ENCODE results near the gene KCNC1. TPM values are rescaled to one million over a fixed set of nuclear protein-coding genes. Genes with fewer than 3 reads are reported as not detected.

KCNC1 gene
- total RNA-seq, 1 experiment from 2014 or later: 0.04 TPM

DNA sequence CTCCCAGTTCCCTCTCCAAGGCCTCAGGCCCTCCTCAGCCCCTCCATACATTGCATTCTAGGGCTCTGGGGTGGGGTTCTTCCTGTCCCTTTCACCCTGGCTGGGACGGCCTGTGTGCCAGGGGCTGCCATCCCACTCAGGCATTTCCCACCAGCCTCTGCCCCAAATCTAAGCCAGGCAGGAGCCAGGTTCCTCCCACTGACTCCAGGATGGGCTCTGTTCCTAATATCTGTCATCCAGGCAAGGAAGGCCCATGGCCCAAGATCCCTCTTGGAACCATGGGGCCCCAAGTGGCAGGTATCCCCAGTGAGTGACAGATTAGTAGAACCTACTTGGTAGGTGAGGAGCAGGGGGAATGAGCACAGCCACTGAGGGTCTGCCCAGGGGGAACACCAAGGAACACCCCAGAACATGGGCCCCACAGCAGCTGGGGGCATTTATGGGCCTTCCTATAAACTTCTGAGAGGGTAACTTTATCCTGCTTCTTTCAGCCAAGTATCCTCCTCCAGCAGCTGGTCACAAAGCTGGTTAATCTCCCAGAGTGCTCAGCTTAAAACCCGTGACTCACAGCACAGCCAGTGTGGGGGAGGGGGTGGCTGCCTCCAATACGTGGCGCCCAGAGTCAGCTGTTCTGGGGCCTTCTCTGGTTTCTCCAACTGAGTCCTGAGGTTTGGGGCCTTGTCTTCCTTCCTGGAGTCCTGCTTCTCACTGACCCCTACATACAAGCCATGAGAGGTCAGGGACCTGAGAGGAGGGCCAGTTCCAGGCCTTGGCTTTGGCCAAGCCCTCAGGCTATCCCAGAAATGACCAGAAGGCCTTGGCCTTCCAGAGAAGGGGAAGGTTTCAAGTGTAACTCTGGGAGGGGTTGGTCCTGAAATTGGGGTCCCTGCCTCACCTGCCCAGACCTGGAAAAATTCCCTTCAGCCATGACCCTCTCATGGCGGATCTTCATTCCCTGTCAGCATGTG is 35.1 kb upstream of the KCNC1 start:
- Histone ChIP-seq H3K23me2 (ENCODE audit: insufficient read length, low read depth, low read length, poor library complexity, severe bottlenecking) (peaks cover 4% of the 10 kb centered on the region), H2BK15ac (ENCODE audit: low read depth, low read length) (no peak overlapping the region), H3K23ac (ENCODE audit: insufficient read length, low read depth, low read length) (no peak overlapping the region), H3K56ac (ENCODE audit: insufficient read length, low read depth, low read length) (no peak overlapping the region), H4K20me1 (ENCODE audit: control insufficient read depth, insufficient read depth, insufficient read length) (no peaks in the 10 kb centered on the region), H4K5ac (ENCODE audit: insufficient read length, low read depth, low read length) (no peak overlapping the region), H3K27me3 (ENCODE audit: insufficient read depth, low read length) (peaks cover 18% of the 10 kb centered on the region), H2AFZ (ENCODE audit: low read length) (no peak overlapping the region), H3K79me2 (ENCODE audit: insufficient read depth, low read length) (0 out of 2 replicates have a peak, but pooled peaks cover 1% of the 10 kb centered on the region), H3T11ph (ENCODE audit: low read length) (no peak overlapping the region), H4K91ac (ENCODE audit: insufficient read length, low read depth, low read length) (no peak overlapping the region), H3K4ac (ENCODE audit: low read depth, low read length) (no peak overlapping the region), H3K79me1 (ENCODE audit: insufficient read depth, low read depth, low read length, poor library complexity, severe bottlenecking) (no peaks in the 10 kb centered on the region), H3K4me2 (ENCODE audit: insufficient read depth, insufficient read length, low read length) (no peak overlapping the region), H2BK120ac (ENCODE audit: low read depth, low read length, poor library complexity, severe bottlenecking) (no peak overlapping the region), H2BK5ac (ENCODE audit: insufficient read length, low read length) (no peak overlapping the region), H2BK12ac (ENCODE audit: insufficient read length, low read depth, low read length) (no peak overlapping the region), H2AK5ac (ENCODE audit: insufficient read length, low read length) (no peak overlapping the region), H3K9ac (ENCODE audit: extremely low read depth, insufficient read length, low read length) (no peak overlapping the region), H2BK20ac (ENCODE audit: low read depth, low read length, poor library complexity, severe bottlenecking) (no peak overlapping the region), H3K4me1 (ENCODE audit: insufficient read depth, low read length) (no peaks in the 10 kb centered on the region), H3K9me3 (ENCODE audit: control insufficient read depth, low read depth, low read length) (no peaks in the 10 kb centered on the region), H3K14ac (ENCODE audit: insufficient read depth, low read length) (no peak overlapping the region), H3K18ac (ENCODE audit: insufficient read length, low read depth, low read length) (no peak overlapping the region), H4K8ac (replicated peaks; ENCODE audit: insufficient read length, low read depth, low read length) (no peak overlapping the region), H3K27ac (ENCODE audit: insufficient read length, low read depth, low read length) (no peak overlapping the region)
- Mint-ChIP-seq H3K4me1 (peaks cover 0 to 14% of the 10 kb centered on the region in 2 experiments; a peak in 3 of 4 replicates), H3K4me3 (no peak overlapping the region), H3K9me3 (peaks cover 6 to 8% of the 10 kb centered on the region in 2 experiments; a peak in 4 of 5 replicates), H3K36me3 (ENCODE audit: insufficient read depth in 1 of 3, low read depth in 3 of 3) (peaks cover 0 to 3% (median 0%) of the 10 kb centered on the region in 3 experiments; a peak in 3 of 7 replicates), H3K27me3 (ENCODE audit: low read depth) (peaks cover 47% of the 10 kb centered on the region), H3K27ac (no peak overlapping the region)
- no peak for DNase-seq
- no CpG with 5 or more reads among the region's 5 CpGs for WGBS (ENCODE audit: extremely low coverage, insufficient read length, low lambda C conversion rate)
- TF ChIP-seq, protein P1, sequence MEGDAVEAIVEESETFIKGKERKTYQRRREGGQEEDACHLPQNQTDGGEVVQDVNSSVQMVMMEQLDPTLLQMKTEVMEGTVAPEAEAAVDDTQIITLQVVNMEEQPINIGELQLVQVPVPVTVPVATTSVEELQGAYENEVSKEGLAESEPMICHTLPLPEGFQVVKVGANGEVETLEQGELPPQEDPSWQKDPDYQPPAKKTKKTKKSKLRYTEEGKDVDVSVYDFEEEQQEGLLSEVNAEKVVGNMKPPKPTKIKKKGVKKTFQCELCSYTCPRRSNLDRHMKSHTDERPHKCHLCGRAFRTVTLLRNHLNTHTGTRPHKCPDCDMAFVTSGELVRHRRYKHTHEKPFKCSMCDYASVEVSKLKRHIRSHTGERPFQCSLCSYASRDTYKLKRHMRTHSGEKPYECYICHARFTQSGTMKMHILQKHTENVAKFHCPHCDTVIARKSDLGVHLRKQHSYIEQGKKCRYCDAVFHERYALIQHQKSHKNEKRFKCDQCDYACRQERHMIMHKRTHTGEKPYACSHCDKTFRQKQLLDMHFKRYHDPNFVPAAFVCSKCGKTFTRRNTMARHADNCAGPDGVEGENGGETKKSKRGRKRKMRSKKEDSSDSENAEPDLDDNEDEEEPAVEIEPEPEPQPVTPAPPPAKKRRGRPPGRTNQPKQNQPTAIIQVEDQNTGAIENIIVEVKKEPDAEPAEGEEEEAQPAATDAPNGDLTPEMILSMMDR (conservative IDR thresholded peaks at IDR 0.05): no peak
